Measurements from ENCODE around the gene RAB6B. TPM values are rescaled to one million over a fixed set of nuclear protein-coding genes. Genes with fewer than 3 reads are reported as not detected.

The RAB6B gene
- total RNA-seq, 4 donors from 2014 or later: 1.7 to 16.4 (median 3.4) TPM

DNA sequence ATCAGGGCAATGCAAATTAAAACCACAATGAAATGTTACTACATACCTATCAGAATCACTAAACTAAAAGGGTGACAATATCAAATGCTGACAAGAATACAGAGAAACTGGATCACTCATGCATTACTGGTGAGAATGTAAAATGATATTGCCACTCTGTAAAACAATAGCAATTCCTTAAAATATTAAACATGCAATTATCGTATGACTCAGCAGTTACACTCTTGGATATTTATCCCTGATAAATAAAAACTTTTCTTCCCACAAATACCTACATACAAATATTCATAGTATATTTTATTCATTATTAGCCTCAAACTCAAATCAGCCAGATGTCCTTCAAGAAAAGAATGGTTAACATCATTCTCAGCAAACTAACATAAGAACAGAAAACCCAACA is 25.9 kb upstream of the RAB6B start:
- DNase-seq (ENCODE audit: low spot score) (no peak), ATAC-seq (ENCODE audit: low FRiP score) (no peak)
- TF ChIP-seq, protein P1, sequence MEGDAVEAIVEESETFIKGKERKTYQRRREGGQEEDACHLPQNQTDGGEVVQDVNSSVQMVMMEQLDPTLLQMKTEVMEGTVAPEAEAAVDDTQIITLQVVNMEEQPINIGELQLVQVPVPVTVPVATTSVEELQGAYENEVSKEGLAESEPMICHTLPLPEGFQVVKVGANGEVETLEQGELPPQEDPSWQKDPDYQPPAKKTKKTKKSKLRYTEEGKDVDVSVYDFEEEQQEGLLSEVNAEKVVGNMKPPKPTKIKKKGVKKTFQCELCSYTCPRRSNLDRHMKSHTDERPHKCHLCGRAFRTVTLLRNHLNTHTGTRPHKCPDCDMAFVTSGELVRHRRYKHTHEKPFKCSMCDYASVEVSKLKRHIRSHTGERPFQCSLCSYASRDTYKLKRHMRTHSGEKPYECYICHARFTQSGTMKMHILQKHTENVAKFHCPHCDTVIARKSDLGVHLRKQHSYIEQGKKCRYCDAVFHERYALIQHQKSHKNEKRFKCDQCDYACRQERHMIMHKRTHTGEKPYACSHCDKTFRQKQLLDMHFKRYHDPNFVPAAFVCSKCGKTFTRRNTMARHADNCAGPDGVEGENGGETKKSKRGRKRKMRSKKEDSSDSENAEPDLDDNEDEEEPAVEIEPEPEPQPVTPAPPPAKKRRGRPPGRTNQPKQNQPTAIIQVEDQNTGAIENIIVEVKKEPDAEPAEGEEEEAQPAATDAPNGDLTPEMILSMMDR (IDR thresholded peaks at IDR 0.05): no peak

- TF ChIP-seq, protein P1 (IDR thresholded peaks at IDR 0.05): no peak
- no peak for DNase-seq (ENCODE audit: low spot score)
Observed at GRCh38 chr3:133917144-133917543, 21.5 kb upstream of the RAB6B start.

GRCh38 chr3:133915685-133916658 is 20.3 kb upstream of the RAB6B start:
- TF ChIP-seq, protein P1 (IDR thresholded peaks at IDR 0.05): no peak
- no peak for DNase-seq (ENCODE audit: low spot score)
- ATAC-seq (ENCODE audit: low FRiP score): no peak

More at GRCh38 chr3:133917144-133917543, 21.5 kb upstream of the RAB6B start:
- ATAC-seq (ENCODE audit: low FRiP score): no peak

DNA sequence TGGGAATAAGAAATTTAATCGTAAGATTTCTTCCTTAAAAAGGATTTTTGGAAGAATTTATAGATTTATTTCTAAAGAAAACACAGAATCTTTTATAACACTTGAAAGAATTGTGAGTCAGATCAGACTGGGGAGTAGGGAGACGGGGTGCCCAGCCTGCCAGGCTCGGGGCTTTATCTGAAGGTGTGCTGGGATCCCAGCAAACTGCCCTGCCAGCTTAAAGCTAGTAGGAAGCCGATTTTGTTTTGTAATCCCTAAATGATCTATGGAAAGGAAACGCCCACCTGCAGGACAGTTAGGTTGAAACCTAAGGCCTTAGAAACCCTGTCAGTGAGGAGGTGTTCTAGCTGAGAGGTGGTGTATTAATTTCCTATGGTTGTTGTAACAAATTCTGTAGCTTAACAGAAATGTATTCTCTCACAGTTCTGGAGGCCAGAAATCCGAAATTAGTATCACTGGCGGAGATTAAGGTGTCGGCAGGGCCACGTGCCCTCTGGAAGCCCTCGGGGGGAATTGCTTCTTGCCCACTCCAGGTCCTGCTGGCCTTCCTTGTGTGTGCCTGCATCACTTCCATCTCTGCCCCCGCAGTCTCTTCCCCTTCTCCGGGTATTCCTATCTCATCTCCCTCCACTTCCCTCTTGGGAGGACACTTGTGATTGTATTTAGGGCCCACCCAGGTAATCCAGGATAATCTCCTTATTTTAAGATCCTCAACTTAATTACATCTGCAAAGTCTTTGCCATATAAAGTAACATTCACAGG is 19.3 kb upstream of the RAB6B start:
- ATAC-seq (ENCODE audit: low FRiP score) (no peak), DNase-seq (ENCODE audit: low spot score) (no peak)
- TF ChIP-seq, protein P1 (IDR thresholded peaks at IDR 0.05): no peak

DNA sequence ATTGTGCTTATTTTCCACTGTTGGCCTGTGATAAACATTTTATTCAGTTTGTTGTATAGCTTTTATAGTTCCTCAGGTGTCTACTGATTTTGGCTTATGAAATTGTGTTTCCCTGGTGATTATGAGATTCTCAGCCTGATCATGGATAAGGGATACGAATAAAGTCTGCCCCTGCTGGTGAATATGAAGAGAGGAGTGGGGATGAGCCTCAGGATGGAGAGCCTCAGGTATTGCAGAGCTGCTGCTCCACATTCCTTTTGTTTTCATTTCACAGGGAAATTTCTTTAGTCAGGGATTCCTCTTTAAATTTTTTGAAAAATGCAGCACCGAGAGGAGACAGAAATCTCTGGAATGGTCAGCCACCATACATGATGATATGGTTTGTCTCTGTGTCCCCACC is 14.7 kb upstream of the RAB6B start:
- ATAC-seq (ENCODE audit: low FRiP score) (no peak), DNase-seq (ENCODE audit: low spot score) (no peak)
- TF ChIP-seq, protein P1 (IDR thresholded peaks at IDR 0.05): no peak

GRCh38 chr3:133905376-133905775 is 9.7 kb upstream of the RAB6B start:
- no peak for DNase-seq (ENCODE audit: low spot score)
- TF ChIP-seq, protein P1 (IDR thresholded peaks at IDR 0.05): no peak
- no peak for ATAC-seq (ENCODE audit: low FRiP score)

Measured in omental fat pad (tissue), 4 donors.